RWPE2 (cell line): ENCODE results near the gene ANO9.
"Not testable (repeated sequence)": the region's sequence is repeated elsewhere in the genome, so short reads cannot be mapped to it uniquely, and the experiment has no call there.

Experiments used
- ATAC-seq: fragments of 200-7000 bp; cut with Tn5 transposase; 3 replicates; pipeline ENCODE4 v1.9.1; 2021; ENCODE audit warnings: low read depth
- DNase-seq: peaks from one replicate; pipeline ENCODE4 v3.0.0-alpha.2; 2020; ENCODE audit warnings: low spot score
- H3K27ac ChIP-seq: fragments of 450-650 bp; 2 replicates; pipeline ENCODE4 v1.5.1; 2017; ENCODE audit warnings: mild to moderate bottlenecking; ENCODE audit not compliant: poor library complexity, severe bottlenecking
- H3K27me3 ChIP-seq: fragments of 250-450 bp; sonication (Bioruptor Pico); 2 replicates; pipeline ENCODE4 v1.5.1; 2021; ENCODE audit warnings: mild to moderate bottlenecking, moderate library complexity; ENCODE audit not compliant: insufficient read depth, poor library complexity, severe bottlenecking
- H3K36me3 ChIP-seq: fragments of 250-450 bp; sonication (Bioruptor Pico); 2 replicates; pipeline ENCODE4 v1.5.1; 2020; ENCODE audit warnings: low read depth, mild to moderate bottlenecking, moderate library complexity
- H3K4me1 ChIP-seq: fragments of 250-450 bp; sonication (Bioruptor Pico); 2 replicates; pipeline ENCODE4 v1.5.1; 2021; ENCODE audit warnings: mild to moderate bottlenecking, moderate library complexity; ENCODE audit not compliant: insufficient read depth, poor library complexity, severe bottlenecking
- H3K4me3 ChIP-seq: fragments of 250-450 bp; sonication (Bioruptor Pico); 2 replicates; pipeline ENCODE4 v1.5.1; 2021; ENCODE audit warnings: mild to moderate bottlenecking, moderate library complexity; ENCODE audit not compliant: severe bottlenecking
- H3K9me3 ChIP-seq: fragments of 250-450 bp; sonication (Bioruptor Pico); 2 replicates; pipeline ENCODE4 v1.5.1; 2021; ENCODE audit warnings: mild to moderate bottlenecking, moderate library complexity; ENCODE audit not compliant: severe bottlenecking
- CTCF ChIP-seq: fragments of 450-650 bp; IDR thresholded peaks from one replicate; pipeline ENCODE4 v1.5.1; 2017; ENCODE audit warnings: mild to moderate bottlenecking, moderate library complexity; ENCODE audit not compliant: poor library complexity, severe bottlenecking

Gene ANO9

DNA sequence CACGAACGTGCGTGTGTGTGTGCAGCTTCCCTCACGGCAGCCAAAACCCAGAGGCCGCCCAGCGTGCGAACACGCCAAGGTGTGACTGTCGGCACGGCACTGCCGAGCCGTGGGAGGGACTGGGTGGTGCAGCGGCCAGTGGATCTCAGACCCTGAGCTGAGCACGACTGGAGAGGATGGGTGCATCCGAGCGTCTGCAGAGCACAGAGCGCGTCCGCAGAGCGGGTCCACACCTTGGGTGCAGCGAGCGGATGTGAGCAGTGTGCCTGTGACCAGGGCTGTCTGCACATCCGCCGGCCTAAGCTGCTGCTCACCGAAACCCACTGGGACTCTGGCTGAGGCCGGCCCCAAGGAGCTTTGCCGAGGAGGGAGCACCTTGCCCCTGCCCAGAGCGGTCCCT lies 31.0 kb upstream of the ANO9 start:
- ATAC-seq (no peak), DNase-seq (peak; percentile 62)
- 0 out of 2 replicates have a peak, but pooled peaks cover 4% of the 10 kb centered on the region for H3K36me3 ChIP-seq
- H3K27me3 ChIP-seq = no peaks in the 10 kb centered on the region
- H3K9me3 ChIP-seq = no peaks in the 10 kb centered on the region
- no peak for TF ChIP-seq CTCF
- peaks cover 4% of the 10 kb centered on the region for H3K4me1 ChIP-seq
- H3K27ac ChIP-seq = no peak overlapping the region
- no peak overlapping the region for H3K4me3 ChIP-seq

- no peak overlapping the region for H3K27ac ChIP-seq
- ATAC-seq = no peak
Observed at GRCh38 chr11:472272-472671, 30.5 kb upstream of the ANO9 start.

GRCh38 chr11:471468-472145 lies 29.8 kb upstream of the ANO9 start:
- 0 out of 2 replicates have a peak, but pooled peaks cover 4% of the 10 kb centered on the region for H3K36me3 ChIP-seq
- H3K4me1 ChIP-seq = peaks cover 4% of the 10 kb centered on the region
- H3K27ac ChIP-seq = no peak overlapping the region
- no peak overlapping the region for H3K4me3 ChIP-seq
- DNase-seq (peak; percentile 51), ATAC-seq (no peak)
- H3K27me3 ChIP-seq = no peaks in the 10 kb centered on the region
- H3K9me3 ChIP-seq = no peaks in the 10 kb centered on the region
- TF ChIP-seq CTCF = no peak

More at GRCh38 chr11:472272-472671, 30.5 kb upstream of the ANO9 start:
- DNase-seq = peak; percentile 49
- Histone ChIP-seq H3K27me3 (no peaks in the 10 kb centered on the region), H3K9me3 (no peaks in the 10 kb centered on the region), H3K4me3 (no peak overlapping the region), H3K4me1 (peaks cover 4% of the 10 kb centered on the region), H3K36me3 (0 out of 2 replicates have a peak, but pooled peaks cover 4% of the 10 kb centered on the region)
- TF ChIP-seq CTCF = no peak

GRCh38 chr11:469684-470560 lies 28.1 kb upstream of the ANO9 start:
- Histone ChIP-seq H3K9me3 (no peaks in the 10 kb centered on the region), H3K27me3 (no peaks in the 10 kb centered on the region), H3K36me3 (peaks cover 4% of the 10 kb centered on the region; the same call in 1 of the 2 replicates), H3K4me1 (peaks cover 4% of the 10 kb centered on the region), H3K4me3 (no peak overlapping the region), H3K27ac (peak overlapping the region; percentile 10)
- ATAC-seq (peak; percentile 59), DNase-seq (peak; percentile 54)
- TF ChIP-seq CTCF = peak; percentile 8

GRCh38 chr11:469026-469683 lies 27.3 kb upstream of the ANO9 start:
- not testable (repeated sequence) for H3K27me3 ChIP-seq, H3K9me3 ChIP-seq, H3K4me1 ChIP-seq, DNase-seq, H3K36me3 ChIP-seq, H3K4me3 ChIP-seq, ATAC-seq
- peak overlapping the region; percentile 10 for H3K27ac ChIP-seq
